SK-N-SH treated with all-trans-retinoic acid at 6 μM for 48 hours (cell line): ENCODE measurements around the gene RALGAPA1.

ENCODE experiments used
- BACH2 ChIP-seq: fragments of 250-450 bp; sonication (Bioruptor Pico); IDR thresholded peaks from 2 replicates; pipeline ENCODE4 v1.9.0; 2021; ENCODE audit warnings: mild to moderate bottlenecking, borderline replicate concordance
- GLIS3 ChIP-seq: fragments of 250-450 bp; sonication (Bioruptor Pico); IDR thresholded peaks from 2 replicates; pipeline ENCODE4 v1.5.0; 2020; ENCODE audit warnings: mild to moderate bottlenecking, moderate library complexity
- OSR1 ChIP-seq: fragments of 250-450 bp; sonication (Bioruptor Pico); IDR thresholded peaks from 2 replicates; pipeline ENCODE4 v1.8.0; 2022; ENCODE audit warnings: moderate library complexity, mild to moderate bottlenecking, inconsistent platforms
- RARB ChIP-seq: fragments of 250-450 bp; sonication (Bioruptor Pico); IDR thresholded peaks from 2 replicates; pipeline ENCODE4 v1.8.0; 2021; ENCODE audit warnings: mild to moderate bottlenecking, moderate library complexity
- TCF4 ChIP-seq: fragments of 250-450 bp; sonication (Bioruptor Pico); IDR thresholded peaks from 2 replicates; pipeline ENCODE4 v1.8.0; 2021; ENCODE audit warnings: mild to moderate bottlenecking, moderate library complexity, borderline replicate concordance
- ZFP3 ChIP-seq: fragments of 250-450 bp; sonication (Bioruptor Pico); IDR thresholded peaks from 2 replicates; pipeline ENCODE4 v1.5.0; 2020; ENCODE audit warnings: mild to moderate bottlenecking, moderate library complexity
- ZNF70 ChIP-seq: fragments of 450-650 bp; formaldehyde crosslinking; IDR thresholded peaks from 2 replicates; pipeline ENCODE4 v1.5.0; 2020; ENCODE audit warnings: mild to moderate bottlenecking, moderate library complexity
- ZNF8 ChIP-seq: fragments of 450-650 bp; formaldehyde crosslinking; IDR thresholded peaks from 2 replicates; pipeline ENCODE4 v1.5.0; 2020; ENCODE audit warnings: mild to moderate bottlenecking, moderate library complexity
- TF ChIP-seq, protein P1 (sequence below): fragments of 250-450 bp; sonication (Bioruptor Pico); IDR thresholded peaks from 2 replicates; pipeline ENCODE4 v1.8.0; 2020; ENCODE audit warnings: mild to moderate bottlenecking, moderate library complexity, borderline replicate concordance
- TF ChIP-seq, protein P2 (sequence below): fragments of 250-450 bp; sonication (Bioruptor Pico); IDR thresholded peaks from 2 replicates; pipeline ENCODE4 v1.8.0; 2021; ENCODE audit warnings: low read depth, mild to moderate bottlenecking, moderate library complexity, borderline replicate concordance
- TF ChIP-seq, protein P3 (sequence below): fragments of 250-450 bp; sonication (Bioruptor Pico); IDR thresholded peaks from 2 replicates; pipeline ENCODE4 v1.5.1; 2021; ENCODE audit warnings: mild to moderate bottlenecking, moderate library complexity

DNA sequence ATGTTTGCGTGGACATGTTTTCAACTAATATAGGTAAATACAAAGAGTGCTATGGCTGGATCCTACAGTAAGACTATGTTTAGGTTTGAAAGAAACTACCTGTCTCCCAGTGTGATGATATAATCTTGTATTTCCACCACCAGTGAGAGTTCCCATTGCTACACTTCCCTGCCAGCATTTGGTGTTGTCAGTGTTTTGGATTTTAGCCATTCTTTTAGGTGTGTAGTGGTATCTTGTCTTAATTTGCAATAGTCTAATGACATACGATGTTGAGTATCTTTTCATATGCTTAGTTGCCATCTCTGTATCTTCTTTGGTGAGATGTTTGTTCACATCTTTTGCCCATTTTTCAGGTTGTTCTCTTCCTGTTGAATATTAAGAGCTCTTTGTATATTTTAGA, 103.5 kb downstream of the RALGAPA1 start:
- TF ChIP-seq OSR1 (CRISPR knock-in tag) (no peak), GLIS3 (no peak), ZFP3 (CRISPR knock-in tag) (no peak), BACH2 (CRISPR knock-in tag) (no peak), TCF4 (no peak), RARB (CRISPR knock-in tag) (no peak), ZNF8 (CRISPR knock-in tag) (no peak), ZNF70 (no peak)
- TF ChIP-seq, protein P1, sequence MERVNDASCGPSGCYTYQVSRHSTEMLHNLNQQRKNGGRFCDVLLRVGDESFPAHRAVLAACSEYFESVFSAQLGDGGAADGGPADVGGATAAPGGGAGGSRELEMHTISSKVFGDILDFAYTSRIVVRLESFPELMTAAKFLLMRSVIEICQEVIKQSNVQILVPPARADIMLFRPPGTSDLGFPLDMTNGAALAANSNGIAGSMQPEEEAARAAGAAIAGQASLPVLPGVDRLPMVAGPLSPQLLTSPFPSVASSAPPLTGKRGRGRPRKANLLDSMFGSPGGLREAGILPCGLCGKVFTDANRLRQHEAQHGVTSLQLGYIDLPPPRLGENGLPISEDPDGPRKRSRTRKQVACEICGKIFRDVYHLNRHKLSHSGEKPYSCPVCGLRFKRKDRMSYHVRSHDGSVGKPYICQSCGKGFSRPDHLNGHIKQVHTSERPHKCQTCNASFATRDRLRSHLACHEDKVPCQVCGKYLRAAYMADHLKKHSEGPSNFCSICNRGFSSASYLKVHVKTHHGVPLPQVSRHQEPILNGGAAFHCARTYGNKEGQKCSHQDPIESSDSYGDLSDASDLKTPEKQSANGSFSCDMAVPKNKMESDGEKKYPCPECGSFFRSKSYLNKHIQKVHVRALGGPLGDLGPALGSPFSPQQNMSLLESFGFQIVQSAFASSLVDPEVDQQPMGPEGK (CRISPR knock-in tag), result no peak
- TF ChIP-seq, protein P2, sequence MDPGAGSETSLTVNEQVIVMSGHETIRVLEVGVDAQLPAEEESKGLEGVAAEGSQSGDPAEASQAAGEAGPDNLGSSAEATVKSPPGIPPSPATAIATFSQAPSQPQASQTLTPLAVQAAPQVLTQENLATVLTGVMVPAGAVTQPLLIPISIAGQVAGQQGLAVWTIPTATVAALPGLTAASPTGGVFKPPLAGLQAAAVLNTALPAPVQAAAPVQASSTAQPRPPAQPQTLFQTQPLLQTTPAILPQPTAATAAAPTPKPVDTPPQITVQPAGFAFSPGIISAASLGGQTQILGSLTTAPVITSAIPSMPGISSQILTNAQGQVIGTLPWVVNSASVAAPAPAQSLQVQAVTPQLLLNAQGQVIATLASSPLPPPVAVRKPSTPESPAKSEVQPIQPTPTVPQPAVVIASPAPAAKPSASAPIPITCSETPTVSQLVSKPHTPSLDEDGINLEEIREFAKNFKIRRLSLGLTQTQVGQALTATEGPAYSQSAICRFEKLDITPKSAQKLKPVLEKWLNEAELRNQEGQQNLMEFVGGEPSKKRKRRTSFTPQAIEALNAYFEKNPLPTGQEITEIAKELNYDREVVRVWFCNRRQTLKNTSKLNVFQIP (CRISPR knock-in tag), result no peak
- TF ChIP-seq, protein P3, sequence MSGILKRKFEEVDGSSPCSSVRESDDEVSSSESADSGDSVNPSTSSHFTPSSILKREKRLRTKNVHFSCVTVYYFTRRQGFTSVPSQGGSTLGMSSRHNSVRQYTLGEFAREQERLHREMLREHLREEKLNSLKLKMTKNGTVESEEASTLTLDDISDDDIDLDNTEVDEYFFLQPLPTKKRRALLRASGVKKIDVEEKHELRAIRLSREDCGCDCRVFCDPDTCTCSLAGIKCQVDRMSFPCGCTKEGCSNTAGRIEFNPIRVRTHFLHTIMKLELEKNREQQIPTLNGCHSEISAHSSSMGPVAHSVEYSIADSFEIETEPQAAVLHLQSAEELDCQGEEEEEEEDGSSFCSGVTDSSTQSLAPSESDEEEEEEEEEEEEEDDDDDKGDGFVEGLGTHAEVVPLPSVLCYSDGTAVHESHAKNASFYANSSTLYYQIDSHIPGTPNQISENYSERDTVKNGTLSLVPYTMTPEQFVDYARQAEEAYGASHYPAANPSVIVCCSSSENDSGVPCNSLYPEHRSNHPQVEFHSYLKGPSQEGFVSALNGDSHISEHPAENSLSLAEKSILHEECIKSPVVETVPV (CRISPR knock-in tag), result no peak
